Ishikawa (cell line): Measurements from ENCODE around the gene POLR2E.
A peak's percentile ranks its signal among the peaks of the same experiment; 100 is the strongest.

ENCODE experiments used
- CEBPB ChIP-seq: IDR thresholded peaks from 2 replicates; pipeline ENCODE4 v1.6.1; 2012
- EGR1 ChIP-seq: IDR thresholded peaks from 2 replicates; pipeline ENCODE4 v1.6.1; 2012
- EP300 ChIP-seq: IDR thresholded peaks from 2 replicates; pipeline ENCODE4 v1.6.1; 2012; ENCODE audit warnings: borderline replicate concordance
- FOXM1 ChIP-seq: IDR thresholded peaks from 2 replicates; pipeline ENCODE4 v1.6.1; 2012; ENCODE audit warnings: low read depth, borderline replicate concordance
- MAX ChIP-seq: IDR thresholded peaks from 2 replicates; pipeline ENCODE4 v1.6.1; 2012
- NFIC ChIP-seq: IDR thresholded peaks from 2 replicates; pipeline ENCODE4 v1.6.1; 2012
- RAD21 ChIP-seq: IDR thresholded peaks from 2 replicates; pipeline ENCODE4 v1.6.1; 2012; ENCODE audit warnings: low read depth
- REST ChIP-seq: IDR thresholded peaks from 2 replicates; pipeline ENCODE4 v1.6.1; 2012; ENCODE audit warnings: low read depth, mild to moderate bottlenecking
- TAF1 ChIP-seq: IDR thresholded peaks from 2 replicates; pipeline ENCODE4 v1.6.1; 2012; ENCODE audit warnings: low read depth, mild to moderate bottlenecking
- TEAD4 ChIP-seq: IDR thresholded peaks from 2 replicates; pipeline ENCODE4 v1.6.1; 2012
- YY1 ChIP-seq: IDR thresholded peaks from 2 replicates; pipeline ENCODE4 v1.6.1; 2012; ENCODE audit warnings: low read depth
- ZBTB7A ChIP-seq: IDR thresholded peaks from 2 replicates; pipeline ENCODE4 v1.6.1; 2012; ENCODE audit warnings: low read depth

DNA sequence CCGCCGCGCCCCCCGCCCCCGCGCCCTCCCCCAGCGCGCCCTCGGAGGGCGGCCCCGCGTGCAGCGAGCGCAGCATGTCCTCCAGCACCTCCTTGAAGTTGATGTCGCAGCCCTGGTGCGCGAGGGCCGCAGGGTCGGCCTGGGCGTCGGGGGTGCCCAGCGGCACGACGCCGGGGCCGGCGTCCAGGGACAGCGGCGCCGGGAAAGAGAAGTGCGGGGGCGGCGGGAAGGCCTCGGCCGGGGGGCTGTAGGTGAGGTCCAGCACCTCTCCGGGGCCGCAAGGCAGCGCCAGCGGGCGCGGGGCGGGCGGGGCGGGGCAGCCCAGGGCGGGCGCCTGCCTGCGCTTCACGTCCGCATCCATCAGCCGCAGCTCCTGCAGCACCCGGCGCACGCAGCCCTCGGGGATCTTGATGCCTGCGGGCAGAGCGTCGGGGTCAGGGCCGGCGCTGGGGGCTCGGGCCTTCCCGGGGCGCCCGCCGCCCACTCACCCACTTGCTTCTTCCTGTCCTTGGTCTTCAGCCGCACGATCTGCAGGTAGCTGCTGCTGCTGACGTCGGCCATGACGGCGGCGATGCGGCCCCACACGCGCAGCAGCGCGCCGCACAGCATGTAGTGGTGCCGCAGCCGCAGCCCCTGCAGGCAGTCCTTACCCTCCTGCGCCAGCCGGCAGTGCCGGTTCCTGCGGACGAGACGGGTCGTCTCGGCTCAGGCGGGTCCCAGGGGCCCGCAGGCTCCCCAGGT, 13.3 kb upstream of the POLR2E start:
- no peak for TF ChIP-seq EP300
- no peak for TF ChIP-seq FOXM1
- no peak for TF ChIP-seq REST
- TF ChIP-seq MAX: no peak
- no peak for TF ChIP-seq CEBPB
- TF ChIP-seq TEAD4: no peak
- TF ChIP-seq NFIC: no peak
- no peak for TF ChIP-seq EGR1
- no peak for TF ChIP-seq TAF1
- TF ChIP-seq YY1: no peak
- TF ChIP-seq ZBTB7A: 0 out of 2 replicates have a peak, but pooled peaks have one; percentile 44
- no peak for TF ChIP-seq RAD21
